Measurements from ENCODE around the gene HOXD8.

- TF ChIP-seq CTCF (IDR thresholded peaks at IDR 0.05) (no peak), POLR2A (IDR thresholded peaks at IDR 0.05) (no peak)
Observed at GRCh38 chr2:176085861-176086771, 43.4 kb upstream of the HOXD8 start.

All from lower leg skin (tissue), 3 donors.